Measurements from ENCODE around the gene MCC. TPM values are rescaled to one million over a fixed set of nuclear protein-coding genes. Genes with fewer than 3 reads are reported as not detected.

MCC gene
- total and polyA plus RNA-seq, 2 experiments from 2014 or later: 3.4 to 8.8 TPM

GRCh38 chr5:113452941-113453340, 35.3 kb downstream of the MCC start:
- 69 to 70% methylated on average over 6 of the region's 6 CpGs for WGBS, 2 experiments (ENCODE audit: low coverage in 1 of 2, low lambda C conversion rate in 2 of 2, missing lambda C conversion rate in 2 of 2)
- Histone ChIP-seq H3K79me2 (ENCODE audit: insufficient read depth) (no peaks in the 10 kb centered on the region), H3K9me3 (ENCODE audit: low read depth) (no peaks in the 10 kb centered on the region), H4K20me1 (ENCODE audit: insufficient read depth) (no peaks in the 10 kb centered on the region), H3K27me3 (replicated peaks; ENCODE audit: insufficient read depth) (no peaks in the 10 kb centered on the region), H3K4me1 (ENCODE audit: insufficient read depth) (no peaks in the 10 kb centered on the region), H2AFZ (no peak overlapping the region), H3K9ac (no peak overlapping the region), H3F3A (ENCODE audit: insufficient read depth) (no peaks in the 10 kb centered on the region), H3K36me3 (ENCODE audit: low read depth) (no peaks in the 10 kb centered on the region), H3K27ac (no peak overlapping the region), H3K9me2 (ENCODE audit: insufficient read depth) (no peaks in the 10 kb centered on the region), H3K4me2 (ENCODE audit: unreplicated experiment) (no peak overlapping the region), H3K4me3 (no peak overlapping the region)
- DNase-seq: no peak
- in situ Hi-C loops (cut with MboI): no loop called here
- TF ChIP-seq EZH2 (IDR thresholded peaks at IDR 0.05; ENCODE audit: insufficient read depth, poor library complexity, severe bottlenecking) (no peak), EZH2phosphoT487 (IDR thresholded peaks at IDR 0.05; ENCODE audit: insufficient read depth, low read depth) (no peak)

- WGBS, 2 experiments (ENCODE audit: low coverage in 1 of 2, low lambda C conversion rate in 2 of 2, missing lambda C conversion rate in 2 of 2): 82 to 87% methylated on average over 2 of the region's 2 CpGs
- Histone ChIP-seq H3K9ac (no peak overlapping the region), H3K9me2 (ENCODE audit: insufficient read depth) (no peaks in the 10 kb centered on the region), H3K79me2 (ENCODE audit: insufficient read depth) (no peaks in the 10 kb centered on the region), H3K4me1 (ENCODE audit: insufficient read depth) (no peaks in the 10 kb centered on the region), H3K36me3 (ENCODE audit: low read depth) (no peaks in the 10 kb centered on the region), H2AFZ (no peak overlapping the region), H3F3A (ENCODE audit: insufficient read depth) (no peaks in the 10 kb centered on the region), H3K4me3 (no peak overlapping the region), H3K4me2 (ENCODE audit: unreplicated experiment) (no peak overlapping the region), H3K9me3 (ENCODE audit: low read depth) (no peaks in the 10 kb centered on the region), H3K27me3 (replicated peaks; ENCODE audit: insufficient read depth) (no peaks in the 10 kb centered on the region), H4K20me1 (ENCODE audit: insufficient read depth) (no peaks in the 10 kb centered on the region), H3K27ac (no peak overlapping the region)
- in situ Hi-C loops (cut with MboI): no loop called here
- TF ChIP-seq EZH2 (IDR thresholded peaks at IDR 0.05; ENCODE audit: insufficient read depth, poor library complexity, severe bottlenecking): no peak
- no peak for TF ChIP-seq EZH2phosphoT487 (IDR thresholded peaks at IDR 0.05; ENCODE audit: insufficient read depth, low read depth)
- peak; percentile 5 for DNase-seq
Measured at GRCh38 chr5:113451797-113452196, 36.5 kb downstream of the MCC start.

- H3K36me3 ChIP-seq (ENCODE audit: low read depth): no peaks in the 10 kb centered on the region
- H3K27ac ChIP-seq: no peak overlapping the region
- H3K9me3 ChIP-seq (ENCODE audit: low read depth): no peaks in the 10 kb centered on the region
- no peak overlapping the region for H3K4me2 ChIP-seq (ENCODE audit: unreplicated experiment)
- H3K9ac ChIP-seq: no peak overlapping the region
- H4K20me1 ChIP-seq (ENCODE audit: insufficient read depth): no peaks in the 10 kb centered on the region
- 35 to 36% methylated on average over 2 of the region's 2 CpGs for WGBS, 2 experiments (ENCODE audit: low coverage in 1 of 2, low lambda C conversion rate in 2 of 2, missing lambda C conversion rate in 2 of 2)
- H3F3A ChIP-seq (ENCODE audit: insufficient read depth): no peaks in the 10 kb centered on the region
- in situ Hi-C loops (cut with MboI): no loop called here
- no peaks in the 10 kb centered on the region for H3K4me1 ChIP-seq (ENCODE audit: insufficient read depth)
- H3K79me2 ChIP-seq (ENCODE audit: insufficient read depth): no peaks in the 10 kb centered on the region
- DNase-seq: no peak
- no peaks in the 10 kb centered on the region for H3K27me3 ChIP-seq (replicated peaks; ENCODE audit: insufficient read depth)
- H2AFZ ChIP-seq: no peak overlapping the region
- TF ChIP-seq EZH2 (IDR thresholded peaks at IDR 0.05; ENCODE audit: insufficient read depth, poor library complexity, severe bottlenecking): no peak
- TF ChIP-seq EZH2phosphoT487 (IDR thresholded peaks at IDR 0.05; ENCODE audit: insufficient read depth, low read depth): no peak
- no peaks in the 10 kb centered on the region for H3K9me2 ChIP-seq (ENCODE audit: insufficient read depth)
- H3K4me3 ChIP-seq: no peak overlapping the region
Measured at GRCh38 chr5:113450929-113451328, 37.3 kb downstream of the MCC start.

DNA sequence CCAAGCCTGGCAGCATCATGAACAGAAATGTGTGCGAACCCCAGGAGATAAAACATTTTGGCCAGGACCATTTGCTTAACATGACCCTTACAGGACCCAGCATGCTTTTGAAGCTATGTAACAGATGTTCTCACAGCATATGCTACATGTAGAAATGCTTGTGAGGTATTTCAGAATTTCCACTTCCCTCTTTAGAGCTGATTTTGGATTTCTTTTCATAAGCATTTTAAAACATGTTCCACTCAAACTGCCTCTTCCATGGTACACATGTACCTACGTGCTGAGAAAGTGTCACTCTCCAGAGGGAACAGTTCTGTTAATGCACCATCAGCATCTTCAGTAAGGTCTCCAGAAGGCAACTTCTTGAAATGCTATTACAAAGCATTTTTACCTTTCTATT, 37.8 kb downstream of the MCC start:
- TF ChIP-seq EZH2phosphoT487 (IDR thresholded peaks at IDR 0.05; ENCODE audit: insufficient read depth, low read depth) (no peak), EZH2 (IDR thresholded peaks at IDR 0.05; ENCODE audit: insufficient read depth, poor library complexity, severe bottlenecking) (no peak)
- in situ Hi-C loops (cut with MboI): no loop called here
- H3F3A ChIP-seq (ENCODE audit: insufficient read depth): no peaks in the 10 kb centered on the region

GRCh38 chr5:113448252-113448651, 40.0 kb downstream of the MCC start:
- no peaks in the 10 kb centered on the region for H4K20me1 ChIP-seq (ENCODE audit: insufficient read depth)
- in situ Hi-C loops (cut with MboI): no loop called here
- WGBS, 2 experiments (ENCODE audit: low coverage in 1 of 2, low lambda C conversion rate in 2 of 2, missing lambda C conversion rate in 2 of 2): 25 to 26% methylated on average over 3 of the region's 3 CpGs
- no peaks in the 10 kb centered on the region for H3K4me1 ChIP-seq (ENCODE audit: insufficient read depth)
- H3K36me3 ChIP-seq (ENCODE audit: low read depth): no peaks in the 10 kb centered on the region
- no peak overlapping the region for H3K27ac ChIP-seq
- H3K4me2 ChIP-seq (ENCODE audit: unreplicated experiment): no peak overlapping the region
- no peak for TF ChIP-seq EZH2 (IDR thresholded peaks at IDR 0.05; ENCODE audit: insufficient read depth, poor library complexity, severe bottlenecking)
- TF ChIP-seq EZH2phosphoT487 (IDR thresholded peaks at IDR 0.05; ENCODE audit: insufficient read depth, low read depth): no peak
- DNase-seq: no peak
- H3K79me2 ChIP-seq (ENCODE audit: insufficient read depth): no peaks in the 10 kb centered on the region
- no peaks in the 10 kb centered on the region for H3F3A ChIP-seq (ENCODE audit: insufficient read depth)
- no peak overlapping the region for H3K4me3 ChIP-seq
- H2AFZ ChIP-seq: no peak overlapping the region
- H3K9ac ChIP-seq: no peak overlapping the region
- H3K9me2 ChIP-seq (ENCODE audit: insufficient read depth): no peaks in the 10 kb centered on the region
- peaks cover 4% of the 10 kb centered on the region for H3K9me3 ChIP-seq (ENCODE audit: low read depth)
- H3K27me3 ChIP-seq (replicated peaks; ENCODE audit: insufficient read depth): no peaks in the 10 kb centered on the region

More for the DNA sequence above, 37.8 kb downstream of the MCC start:
- H3K36me3 ChIP-seq (ENCODE audit: low read depth): no peaks in the 10 kb centered on the region
- no peak overlapping the region for H3K27ac ChIP-seq
- no peaks in the 10 kb centered on the region for H3K27me3 ChIP-seq (replicated peaks; ENCODE audit: insufficient read depth)
- no peak overlapping the region for H2AFZ ChIP-seq
- peaks cover 4% of the 10 kb centered on the region for H3K9me3 ChIP-seq (ENCODE audit: low read depth)
- 47 to 51% methylated on average over 2 of the region's 2 CpGs for WGBS, 2 experiments (ENCODE audit: low coverage in 1 of 2, low lambda C conversion rate in 2 of 2, missing lambda C conversion rate in 2 of 2)
- H4K20me1 ChIP-seq (ENCODE audit: insufficient read depth): no peaks in the 10 kb centered on the region
- no peaks in the 10 kb centered on the region for H3K9me2 ChIP-seq (ENCODE audit: insufficient read depth)
- no peak overlapping the region for H3K4me2 ChIP-seq (ENCODE audit: unreplicated experiment)
- H3K4me1 ChIP-seq (ENCODE audit: insufficient read depth): no peaks in the 10 kb centered on the region
- H3K79me2 ChIP-seq (ENCODE audit: insufficient read depth): no peaks in the 10 kb centered on the region
- H3K4me3 ChIP-seq: no peak overlapping the region
- no peak overlapping the region for H3K9ac ChIP-seq
- DNase-seq: peak; percentile 3
